GM12878 (cell line): Measurements from ENCODE around the gene SRI. TPM values are rescaled to one million over a fixed set of nuclear protein-coding genes. Genes with fewer than 3 reads are reported as not detected.

Experiments
- ATAC-seq: fragments of 200-7000 bp; cut with Tn5 transposase; 3 replicates; pipeline ENCODE4 v1.9.1; 2020; ENCODE audit warnings: mild to moderate bottlenecking, moderate library complexity
- BruUV-seq: library from RNA; stranded (reverse); fragments of 400-500 nt; replicated peaks from 2 replicates; lab custom pipeline; 2021; lab: Mats Ljungman, UMichigan
- CTCF ChIA-PET: fragments of 300-600 bp; sonication (Branson Sonifier 250); formaldehyde crosslinking; extraction: SDS; loops from one replicate; lab custom pipeline; 2021; ENCODE audit warnings: inconsistent platforms; lab: Yijun Ruan, JAX
- POLR2A ChIA-PET: fragments of 350-600 bp; formaldehyde crosslinking; extraction: SDS; loops from one replicate; lab custom pipeline; 2021; ENCODE audit warnings: inconsistent platforms; lab: Charles Lee
- RAD21 ChIA-PET: fragments of 300-600 bp; sonication (Branson Sonifier 250); formaldehyde crosslinking; loops from one replicate; lab custom pipeline; 2023; ENCODE audit warnings: antibody characterized with exemption; ENCODE audit not compliant: unreplicated experiment; lab: Charles Lee
- SMC1A ChIA-PET: fragments of 300-600 bp; sonication (Branson Sonifier 250); formaldehyde crosslinking; loops from one replicate; lab custom pipeline; 2023; ENCODE audit not compliant: unreplicated experiment, uncharacterized antibody; lab: Charles Lee
- DNase-seq: peaks from one replicate; pipeline ENCODE4 v3.0.0-alpha.2; 2011; ENCODE audit warnings: low read depth, low spot score
- FAIRE-seq: peaks from 3 replicates; lab custom pipeline; 2011; peaks lifted over from hg19 to GRCh38; lab: Jason Lieb, UNC
- H2AFZ ChIP-seq: 2 replicates; pipeline ENCODE4 v1.6.0; 2011; ENCODE audit warnings: low read depth, low read length, control low read depth; ENCODE audit not compliant: control insufficient read depth
- H3K27ac ChIP-seq: 2 replicates; pipeline ENCODE4 v1.5.1; 2011; ENCODE audit warnings: control low read depth; ENCODE audit not compliant: control insufficient read depth, insufficient read depth
- H3K27me3 ChIP-seq, 2 experiments: replicated peaks in 1 of 2; 2 replicates each; pipeline versions ENCODE4 v1.6.0 to v1.6.1; 2011; ENCODE audit warnings: low read length in 1 of 2; ENCODE audit not compliant: control insufficient read depth in 2 of 2, insufficient read depth in 2 of 2
- H3K36me3 ChIP-seq, 2 experiments: 2 replicates each; pipeline ENCODE4 v1.5.1; 2011; ENCODE audit warnings: low read length in 1 of 2; ENCODE audit not compliant: control insufficient read depth in 2 of 2, insufficient read depth in 2 of 2
- H3K4me1 ChIP-seq: 2 replicates; pipeline ENCODE4 v1.6.1; 2011; ENCODE audit warnings: mild to moderate bottlenecking, low read length, moderate library complexity, mixed read lengths; ENCODE audit not compliant: control insufficient read depth, insufficient read depth
- H3K4me2 ChIP-seq: 2 replicates; pipeline ENCODE4 v1.6.0; 2011; ENCODE audit warnings: control low read depth; ENCODE audit not compliant: control insufficient read depth, insufficient read depth
- H3K4me3 ChIP-seq: fragments of 200-600 bp; sonication (generic); 2 replicates; pipeline ENCODE4 v1.5.1; 2016
- H3K79me2 ChIP-seq: 2 replicates; pipeline ENCODE4 v1.6.0; 2011; ENCODE audit warnings: low read length; ENCODE audit not compliant: control insufficient read depth, insufficient read depth
- H3K9ac ChIP-seq: 2 replicates; pipeline ENCODE4 v1.8.0; 2011; ENCODE audit warnings: low read length, control low read depth, mixed read lengths; ENCODE audit not compliant: control insufficient read depth, insufficient read depth
- H3K9me3 ChIP-seq: replicated peaks from 3 replicates; pipeline ENCODE4 v1.5.1; 2011; ENCODE audit warnings: mild to moderate bottlenecking, low read length; ENCODE audit not compliant: control insufficient read depth, insufficient read depth
- H4K20me1 ChIP-seq: 2 replicates; pipeline ENCODE4 v1.6.0; 2011; ENCODE audit not compliant: control insufficient read depth, insufficient read depth
- BMI1 ChIP-seq: fragments of 450-650 bp; IDR thresholded peaks from 2 replicates; pipeline ENCODE4 v1.6.1; 2016; ENCODE audit warnings: mild to moderate bottlenecking, moderate library complexity, borderline replicate concordance
- CHD2 ChIP-seq: IDR thresholded peaks from 2 replicates; pipeline ENCODE4 v1.6.1; 2011; ENCODE audit warnings: low read depth, low read length, improper control_type of control experiment, borderline replicate concordance
- CHD4 ChIP-seq: fragments of 200-600 bp; sonication (generic); IDR thresholded peaks from 2 replicates; pipeline ENCODE4 v1.6.1; 2016; ENCODE audit warnings: mild to moderate bottlenecking
- EGR1 ChIP-seq, 2 experiments: IDR thresholded peaks; 1 replicate in 1 of 2; 2 replicates in 1 of 2; pipeline ENCODE4 v1.6.1; 2011 to 2012; ENCODE audit warnings: low read depth in 2 of 2, low read length in 2 of 2, borderline replicate concordance in 1 of 2, mild to moderate bottlenecking in 1 of 2, moderate library complexity in 1 of 2
- ETV6 ChIP-seq, 2 experiments: fragments of 450-650 bp in 1 of 2; IDR thresholded peaks in 1 of 2; conservative IDR thresholded peaks in 1 of 2; 2 replicates each; pipeline ENCODE4 v1.6.1; 2014; ENCODE audit warnings: antibody characterized with exemption in 1 of 2, borderline replicate concordance in 1 of 2, low read depth in 1 of 2, mild to moderate bottlenecking in 1 of 2, moderate library complexity in 1 of 2
- IRF4 ChIP-seq: IDR thresholded peaks from 2 replicates; pipeline ENCODE4 v1.6.1; 2011; ENCODE audit warnings: low read depth, low read length
- MTA2 ChIP-seq: fragments of 450-650 bp; IDR thresholded peaks from 2 replicates; pipeline ENCODE4 v1.6.1; 2016; ENCODE audit warnings: low read depth, mild to moderate bottlenecking, moderate library complexity
- PAX5 ChIP-seq: IDR thresholded peaks from 2 replicates; pipeline ENCODE4 v1.6.1; 2011; ENCODE audit warnings: low read depth, low read length, borderline replicate concordance
- POLR2A ChIP-seq: IDR thresholded peaks from 2 replicates; pipeline ENCODE4 v1.6.1; 2011; ENCODE audit warnings: low read depth, mild to moderate bottlenecking, low read length
- SP1 ChIP-seq: IDR thresholded peaks from one replicate; pipeline ENCODE4 v1.6.1; 2011; ENCODE audit warnings: low read depth, low read length
- TCF7 ChIP-seq: IDR thresholded peaks from 2 replicates; pipeline ENCODE4 v1.6.1; 2014; ENCODE audit warnings: antibody characterized with exemption, borderline replicate concordance
- ZBED1 ChIP-seq: IDR thresholded peaks from 2 replicates; pipeline ENCODE4 v1.6.1; 2016; ENCODE audit warnings: borderline replicate concordance
- WGBS: methylation state at CpG from one replicate; pipeline ENCODE4 v1.1.6; 2016; ENCODE audit warnings: low lambda C conversion rate; ENCODE audit not compliant: insufficient replicate concordance, insufficient coverage; ENCODE audit errors: missing lambda C conversion rate; 5-methylcytosine and 5-hydroxymethylcytosine counted together
- in situ Hi-C: fragments of 300-500 bp; cut with MboI; formaldehyde crosslinking; loops from 9 replicates; pipeline ENCODE4 v1.14.3; 2018; ENCODE audit warnings: mixed read lengths
- intact Hi-C: fragments of 100-400 bp; cut with micrococcal nuclease; formaldehyde crosslinking; loops from one replicate; pipeline ENCODE4 v1.14.2; 2022; ENCODE audit not compliant: unreplicated experiment
- polyA plus RNA-seq, 11 experiments: library from polyadenylated mRNA; depleted of rRNA in 4 of 11; unstranded in 6 of 11; stranded (reverse) in 5 of 11; fragments of >200 nt; fragmentation: Nextera tagmentation in 4 of 11; fragmentation: Illumina TruSeq in 1 of 11; extraction: Ambion mirVana in 4 of 11; extraction: Trizol in 1 of 11; gene quantifications; 1 replicate in 1 of 11; 2 replicates in 10 of 11; pipeline versions ENCODE4 v1.2.1 to v1.2.3, GENCODE V29; 2011 to 2016; ENCODE audit warnings: inconsistent platforms in 2 of 11, missing spikeins in 2 of 11, low read depth in 1 of 11
- total RNA-seq, 4 experiments: library from RNA; depleted of rRNA in 3 of 4; stranded (reverse); fragments of >200 nt in 3 of 4; fragmentation: Illumina TruSeq in 1 of 4; extraction: Trizol in 1 of 4; gene quantifications; 2 replicates each; pipeline versions ENCODE4 v1.2.1 to v1.2.3, GENCODE V29; 2013 to 2021
- TF ChIP-seq, protein P1 (sequence below): fragments of 450-650 bp; IDR thresholded peaks from 2 replicates; pipeline ENCODE4 v1.6.1; 2017; ENCODE audit warnings: borderline replicate concordance
- TF ChIP-seq, protein P2 (sequence below): fragments of 450-650 bp; IDR thresholded peaks from 2 replicates; pipeline ENCODE4 v1.6.1; 2018; ENCODE audit warnings: borderline replicate concordance, mild to moderate bottlenecking; ENCODE audit not compliant: partially characterized antibody

SRI gene
- total and polyA plus RNA-seq, 10 of the 15 experiments (the other 5 are each of a cell fraction or from before 2014, with no cell fraction given) = 94.7 to 588 (median 242) TPM

GRCh38 chr7:88268051-88268450 lies 48.2 kb upstream of the SRI start:
- Histone ChIP-seq H3K4me1 (no peaks in the 10 kb centered on the region), H2AFZ (no peak overlapping the region), H3K79me2 (no peaks in the 10 kb centered on the region), H4K20me1 (no peaks in the 10 kb centered on the region), H3K4me3 (no peak overlapping the region), H3K9ac (no peak overlapping the region), H3K27me3 (no peaks in the 10 kb centered on the region), H3K4me2 (no peak overlapping the region), H3K36me3 (no peaks in the 10 kb centered on the region), H3K9me3 (no peaks in the 10 kb centered on the region), H3K27ac (no peak overlapping the region)
- in situ Hi-C loops = no loop called here
- no peak for ATAC-seq
- POLR2A ChIA-PET = no interaction called here
- no peak for FAIRE-seq
- intact Hi-C loops = no loop called here
- TF ChIP-seq CHD2 (no peak), MTA2 (no peak), SP1 (no peak), ZBED1 (no peak), CHD4 (no peak), POLR2A (no peak), BMI1 (no peak)
- SMC1A ChIA-PET = interaction anchor here (1.2 kb wide), 1 partner anchor 8 kb away, joined by 3 read pairs; no protein-coding TSS in a partner anchor
- BruUV-seq = no TSS peak
- RAD21 ChIA-PET = no interaction called here
- CTCF ChIA-PET = no interaction called here
- 0% methylated on average over 2 of the region's 2 CpGs for WGBS
- no peak for DNase-seq

- ChIA-PET CTCF (no interaction called here), POLR2A (no interaction called here), RAD21 (no interaction called here), SMC1A (interaction anchor here (1.2 kb wide), 1 partner anchor 9 kb away, joined by 3 read pairs; no protein-coding TSS in a partner anchor)
- Histone ChIP-seq H3K4me2 (no peak overlapping the region), H3K9ac (no peak overlapping the region), H3K79me2 (no peaks in the 10 kb centered on the region), H3K9me3 (no peaks in the 10 kb centered on the region; the same call in 2 of the 3 replicates), H3K27me3 (no peaks in the 10 kb centered on the region), H3K4me3 (no peak overlapping the region), H3K4me1 (no peaks in the 10 kb centered on the region), H3K27ac (no peak overlapping the region), H2AFZ (no peak overlapping the region), H4K20me1 (no peaks in the 10 kb centered on the region), H3K36me3 (no peaks in the 10 kb centered on the region)
- ATAC-seq (no peak), FAIRE-seq (no peak), DNase-seq (no peak)
- in situ Hi-C loops (no loop called here), intact Hi-C loops (no loop called here)
- 47% methylated on average over 4 of the region's 4 CpGs for WGBS
- no TSS peak for BruUV-seq
- no peak for TF ChIP-seq IRF4
- TF ChIP-seq, protein P1, sequence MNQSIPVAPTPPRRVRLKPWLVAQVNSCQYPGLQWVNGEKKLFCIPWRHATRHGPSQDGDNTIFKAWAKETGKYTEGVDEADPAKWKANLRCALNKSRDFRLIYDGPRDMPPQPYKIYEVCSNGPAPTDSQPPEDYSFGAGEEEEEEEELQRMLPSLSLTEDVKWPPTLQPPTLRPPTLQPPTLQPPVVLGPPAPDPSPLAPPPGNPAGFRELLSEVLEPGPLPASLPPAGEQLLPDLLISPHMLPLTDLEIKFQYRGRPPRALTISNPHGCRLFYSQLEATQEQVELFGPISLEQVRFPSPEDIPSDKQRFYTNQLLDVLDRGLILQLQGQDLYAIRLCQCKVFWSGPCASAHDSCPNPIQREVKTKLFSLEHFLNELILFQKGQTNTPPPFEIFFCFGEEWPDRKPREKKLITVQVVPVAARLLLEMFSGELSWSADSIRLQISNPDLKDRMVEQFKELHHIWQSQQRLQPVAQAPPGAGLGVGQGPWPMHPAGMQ = no peak
- TF ChIP-seq, protein P2, sequence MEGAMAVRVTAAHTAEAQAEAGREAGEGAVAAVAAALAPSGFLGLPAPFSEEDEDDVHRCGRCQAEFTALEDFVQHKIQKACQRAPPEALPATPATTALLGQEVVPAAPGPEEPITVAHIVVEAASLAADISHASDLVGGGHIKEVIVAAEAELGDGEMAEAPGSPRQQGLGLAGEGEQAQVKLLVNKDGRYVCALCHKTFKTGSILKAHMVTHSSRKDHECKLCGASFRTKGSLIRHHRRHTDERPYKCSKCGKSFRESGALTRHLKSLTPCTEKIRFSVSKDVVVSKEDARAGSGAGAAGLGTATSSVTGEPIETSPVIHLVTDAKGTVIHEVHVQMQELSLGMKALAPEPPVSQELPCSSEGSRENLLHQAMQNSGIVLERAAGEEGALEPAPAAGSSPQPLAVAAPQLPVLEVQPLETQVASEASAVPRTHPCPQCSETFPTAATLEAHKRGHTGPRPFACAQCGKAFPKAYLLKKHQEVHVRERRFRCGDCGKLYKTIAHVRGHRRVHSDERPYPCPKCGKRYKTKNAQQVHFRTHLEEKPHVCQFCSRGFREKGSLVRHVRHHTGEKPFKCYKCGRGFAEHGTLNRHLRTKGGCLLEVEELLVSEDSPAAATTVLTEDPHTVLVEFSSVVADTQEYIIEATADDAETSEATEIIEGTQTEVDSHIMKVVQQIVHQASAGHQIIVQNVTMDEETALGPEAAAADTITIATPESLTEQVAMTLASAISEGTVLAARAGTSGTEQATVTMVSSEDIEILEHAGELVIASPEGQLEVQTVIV = no peak
- TF ChIP-seq PAX5 = no peak
- no peak for TF ChIP-seq TCF7
- TF ChIP-seq EGR1 (IDR thresholded peaks at IDR 0.05; ENCODE audit: borderline replicate concordance in 1 of 2, low read depth in 2 of 2, low read length in 2 of 2) = no peak
- no peak for TF ChIP-seq ETV6 (conservative IDR thresholded peaks at IDR 0.05 in 1 of 2, IDR thresholded peaks at IDR 0.05 in 1 of 2; ENCODE audit: borderline replicate concordance in 1 of 2, low read depth in 1 of 2)
Measured at GRCh38 chr7:88267421-88267820, 47.6 kb upstream of the SRI start.
